ENCODE measurements around the gene ARHGEF39. TPM values are rescaled to one million over a fixed set of nuclear protein-coding genes. Genes with fewer than 3 reads are reported as not detected.

The ARHGEF39 gene
- total RNA-seq, 1 experiment from 2014 or later: 8.9 TPM

GRCh38 chr9:35679091-35679490, 14.1 kb upstream of the ARHGEF39 start:
- no peak for DNase-seq (ENCODE audit: low read depth)

- no peak for DNase-seq (ENCODE audit: low read depth)
Measured at GRCh38 chr9:35675732-35676392, 10.9 kb upstream of the ARHGEF39 start.

- no peak for DNase-seq (ENCODE audit: low read depth)
Measured at GRCh38 chr9:35675204-35675603, 10.2 kb upstream of the ARHGEF39 start.

GRCh38 chr9:35674025-35674361, 9.0 kb upstream of the ARHGEF39 start:
- DNase-seq (ENCODE audit: low read depth): no peak

GRCh38 chr9:35673132-35674024, 8.4 kb upstream of the ARHGEF39 start, which contains the start of gene CA9:
TSS of gene CA9 (plus strand) at chr9:35673928. CDS start at chr9:35673960, 32 bp downstream.
- no peak for DNase-seq (ENCODE audit: low read depth)

- peak; percentile 38 for DNase-seq (ENCODE audit: low read depth)
Measured at GRCh38 chr9:35669331-35670145, 4.5 kb upstream of the ARHGEF39 start.

GRCh38 chr9:35667939-35668338, 2.9 kb upstream of the ARHGEF39 start:
- DNase-seq (ENCODE audit: low read depth): no peak

- DNase-seq (ENCODE audit: low read depth): no peak
Measured at GRCh38 chr9:35666549-35666948, 1.6 kb upstream of the ARHGEF39 start.

GRCh38 chr9:35666045-35666444, 1.1 kb upstream of the ARHGEF39 start:
- no peak for DNase-seq (ENCODE audit: low read depth)

- DNase-seq (ENCODE audit: low read depth): no peak
Measured at GRCh38 chr9:35665471-35665818, 450 bp upstream of the ARHGEF39 start.

- DNase-seq (ENCODE audit: low read depth): no peak
Measured at GRCh38 chr9:35662437-35662836, 2.6 kb downstream of the ARHGEF39 start.

- no peak for DNase-seq (ENCODE audit: low read depth)
Measured at GRCh38 chr9:35661756-35662350, 3.1 kb downstream of the ARHGEF39 start.

GRCh38 chr9:35660966-35661415, 4.0 kb downstream of the ARHGEF39 start:
- no peak for DNase-seq (ENCODE audit: low read depth)

GRCh38 chr9:35659340-35659739, 5.7 kb downstream of the ARHGEF39 start:
- DNase-seq (ENCODE audit: low read depth): peak; percentile 62

- peak; percentile 62 for DNase-seq (ENCODE audit: low read depth)
Measured at GRCh38 chr9:35658968-35659220, 6.1 kb downstream of the ARHGEF39 start.

- DNase-seq (ENCODE audit: low read depth): peak; percentile 75
Measured at GRCh38 chr9:35658137-35658967, 6.6 kb downstream of the ARHGEF39 start, which contains the start of gene CCDC107. TSS of gene CCDC107 (plus strand) at chr9:35658292. CDS start at chr9:35658380, 88 bp downstream.

- peak; percentile 99 for DNase-seq (ENCODE audit: low read depth)
Measured at GRCh38 chr9:35657546-35658136, 7.4 kb downstream of the ARHGEF39 start, which contains the start of gene RMRP. TSS of gene RMRP (minus strand) at chr9:35658019.

- no peak for DNase-seq (ENCODE audit: low read depth)
Measured at GRCh38 chr9:35656831-35657545, 8.0 kb downstream of the ARHGEF39 start.

- no peak for DNase-seq (ENCODE audit: low read depth)
Measured at GRCh38 chr9:35656348-35656747, 8.6 kb downstream of the ARHGEF39 start.

All from HT1080 (cell line).